ENCODE measurements around the gene SLC38A1.

SLC38A1 gene

DNA sequence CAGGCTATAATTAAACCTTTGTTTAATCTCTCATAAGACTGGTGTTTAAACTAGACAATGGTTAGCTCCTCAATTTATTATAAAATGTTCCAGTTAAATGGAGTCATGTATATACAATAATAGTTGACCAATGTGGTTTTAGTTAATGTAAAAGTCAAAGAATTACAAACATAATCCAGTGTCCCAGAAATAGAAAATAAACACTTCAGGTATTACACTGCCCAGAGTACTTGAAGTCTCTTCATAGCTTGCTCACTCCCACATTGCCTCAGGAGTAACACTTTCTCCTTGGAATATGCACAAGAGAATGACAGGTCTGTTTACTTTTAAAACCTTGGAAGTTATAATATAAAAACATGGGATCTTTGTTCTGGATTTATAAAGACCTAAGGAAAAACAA, 60.5 kb downstream of the SLC38A1 start:
- H3K36me3 ChIP-seq (ENCODE audit: insufficient read depth, low read length), result peaks cover 80% of the 10 kb centered on the region
- H3F3A ChIP-seq (ENCODE audit: insufficient read depth, low read length), result no peaks in the 10 kb centered on the region
- H3K4me3 ChIP-seq (ENCODE audit: low read depth, low read length, poor library complexity, severe bottlenecking), result no peak overlapping the region
- peaks cover 71% of the 10 kb centered on the region for H3K4me1 ChIP-seq (ENCODE audit: insufficient read depth, low read length, severe bottlenecking)
- H3K9ac ChIP-seq (ENCODE audit: low read length), result peak overlapping the region; percentile 55
- H3K4me2 ChIP-seq (ENCODE audit: low read length), result peak overlapping the region; percentile 45
- H3K9me3 ChIP-seq (ENCODE audit: low read length), result no peaks in the 10 kb centered on the region
- peaks cover 4% of the 10 kb centered on the region; the same call in 1 of the 2 replicates for H3K79me2 ChIP-seq (ENCODE audit: insufficient read depth, low read length)
- no peaks in the 10 kb centered on the region for H3K27me3 ChIP-seq (ENCODE audit: insufficient read depth, low read length)
- no peak for TF ChIP-seq EZH2 (IDR thresholded peaks at IDR 0.05; ENCODE audit: borderline replicate concordance, low read length)
- TF ChIP-seq, protein P1, sequence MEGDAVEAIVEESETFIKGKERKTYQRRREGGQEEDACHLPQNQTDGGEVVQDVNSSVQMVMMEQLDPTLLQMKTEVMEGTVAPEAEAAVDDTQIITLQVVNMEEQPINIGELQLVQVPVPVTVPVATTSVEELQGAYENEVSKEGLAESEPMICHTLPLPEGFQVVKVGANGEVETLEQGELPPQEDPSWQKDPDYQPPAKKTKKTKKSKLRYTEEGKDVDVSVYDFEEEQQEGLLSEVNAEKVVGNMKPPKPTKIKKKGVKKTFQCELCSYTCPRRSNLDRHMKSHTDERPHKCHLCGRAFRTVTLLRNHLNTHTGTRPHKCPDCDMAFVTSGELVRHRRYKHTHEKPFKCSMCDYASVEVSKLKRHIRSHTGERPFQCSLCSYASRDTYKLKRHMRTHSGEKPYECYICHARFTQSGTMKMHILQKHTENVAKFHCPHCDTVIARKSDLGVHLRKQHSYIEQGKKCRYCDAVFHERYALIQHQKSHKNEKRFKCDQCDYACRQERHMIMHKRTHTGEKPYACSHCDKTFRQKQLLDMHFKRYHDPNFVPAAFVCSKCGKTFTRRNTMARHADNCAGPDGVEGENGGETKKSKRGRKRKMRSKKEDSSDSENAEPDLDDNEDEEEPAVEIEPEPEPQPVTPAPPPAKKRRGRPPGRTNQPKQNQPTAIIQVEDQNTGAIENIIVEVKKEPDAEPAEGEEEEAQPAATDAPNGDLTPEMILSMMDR (IDR thresholded peaks at IDR 0.05; ENCODE audit: low read length), result no peak
- no peaks in the 10 kb centered on the region for H3K9me2 ChIP-seq (ENCODE audit: low read depth, low read length)
- H4K20me1 ChIP-seq (ENCODE audit: insufficient read depth, low read length), result no peaks in the 10 kb centered on the region
- peak overlapping the region; percentile 90 for H3K27ac ChIP-seq (ENCODE audit: low read depth, low read length, poor library complexity, severe bottlenecking)
- H2AFZ ChIP-seq (ENCODE audit: low read length), result no peak overlapping the region

DNA sequence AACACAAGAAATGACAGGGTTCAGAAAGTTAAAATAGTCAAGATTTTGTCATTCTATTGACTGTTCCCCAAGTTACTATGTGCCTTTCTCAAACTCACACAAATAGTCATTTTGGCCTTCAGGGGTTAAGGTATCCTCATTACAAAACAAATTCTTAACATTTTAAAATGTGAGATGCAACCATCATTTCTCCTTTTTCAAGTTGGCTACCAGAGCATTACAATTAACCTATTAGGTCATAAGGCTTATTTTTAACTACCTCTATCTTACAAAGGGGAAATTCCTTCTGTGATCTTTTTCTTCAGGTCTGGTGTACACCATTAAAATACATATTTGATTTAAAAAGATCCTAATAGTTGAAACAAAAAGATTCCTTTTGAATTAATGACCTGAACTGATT, 61.2 kb downstream of the SLC38A1 start:
- H2AFZ ChIP-seq (ENCODE audit: low read length), result no peak overlapping the region
- H3K9me3 ChIP-seq (ENCODE audit: low read length), result no peaks in the 10 kb centered on the region
- no peaks in the 10 kb centered on the region for H3F3A ChIP-seq (ENCODE audit: insufficient read depth, low read length)
- H3K4me3 ChIP-seq (ENCODE audit: low read depth, low read length, poor library complexity, severe bottlenecking), result peak overlapping the region; percentile 12
- peaks cover 4% of the 10 kb centered on the region; the same call in 1 of the 2 replicates for H3K79me2 ChIP-seq (ENCODE audit: insufficient read depth, low read length)
- H4K20me1 ChIP-seq (ENCODE audit: insufficient read depth, low read length), result no peaks in the 10 kb centered on the region
- peak overlapping the region; percentile 45 for H3K4me2 ChIP-seq (ENCODE audit: low read length)
- H3K9me2 ChIP-seq (ENCODE audit: low read depth, low read length), result no peaks in the 10 kb centered on the region
- no peaks in the 10 kb centered on the region for H3K27me3 ChIP-seq (ENCODE audit: insufficient read depth, low read length)
- TF ChIP-seq, protein P1 (IDR thresholded peaks at IDR 0.05; ENCODE audit: low read length), result no peak
- no peak for TF ChIP-seq EZH2 (IDR thresholded peaks at IDR 0.05; ENCODE audit: borderline replicate concordance, low read length)
- H3K36me3 ChIP-seq (ENCODE audit: insufficient read depth, low read length), result peaks cover 80% of the 10 kb centered on the region
- H3K4me1 ChIP-seq (ENCODE audit: insufficient read depth, low read length, severe bottlenecking), result peaks cover 64% of the 10 kb centered on the region
- H3K9ac ChIP-seq (ENCODE audit: low read length), result peak overlapping the region; percentile 55
- peak overlapping the region; percentile 90 for H3K27ac ChIP-seq (ENCODE audit: low read depth, low read length, poor library complexity, severe bottlenecking)

DNA sequence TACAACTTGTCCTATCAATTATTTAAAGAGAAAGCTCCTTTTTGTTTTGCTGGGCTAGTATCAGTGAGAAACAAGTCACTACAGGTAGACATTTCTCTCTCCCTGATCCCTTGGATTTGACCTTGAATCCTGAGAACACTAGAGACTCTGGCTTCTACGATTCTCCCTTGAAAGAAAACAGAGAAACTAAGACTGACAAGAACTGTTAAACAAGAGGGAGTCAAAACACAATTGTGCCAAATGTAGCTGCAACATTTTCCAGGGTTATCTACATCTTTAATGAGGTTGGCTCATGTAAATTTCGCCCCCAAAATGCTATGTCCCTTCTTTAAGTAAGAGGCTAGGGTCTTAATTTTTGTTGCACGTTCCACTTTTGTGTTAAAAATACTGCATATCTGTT, 62.4 kb downstream of the SLC38A1 start:
- peaks cover 52% of the 10 kb centered on the region for H3K4me1 ChIP-seq (ENCODE audit: insufficient read depth, low read length, severe bottlenecking)
- peak overlapping the region; percentile 90 for H3K27ac ChIP-seq (ENCODE audit: low read depth, low read length, poor library complexity, severe bottlenecking)
- no peaks in the 10 kb centered on the region for H3F3A ChIP-seq (ENCODE audit: insufficient read depth, low read length)
- no peaks in the 10 kb centered on the region for H3K9me2 ChIP-seq (ENCODE audit: low read depth, low read length)
- no peaks in the 10 kb centered on the region for H3K9me3 ChIP-seq (ENCODE audit: low read length)
- H4K20me1 ChIP-seq (ENCODE audit: insufficient read depth, low read length), result no peaks in the 10 kb centered on the region
- TF ChIP-seq, protein P1 (IDR thresholded peaks at IDR 0.05; ENCODE audit: low read length), result no peak
- peaks cover 4% of the 10 kb centered on the region; the same call in 1 of the 2 replicates for H3K79me2 ChIP-seq (ENCODE audit: insufficient read depth, low read length)
- no peaks in the 10 kb centered on the region for H3K27me3 ChIP-seq (ENCODE audit: insufficient read depth, low read length)
- H3K4me3 ChIP-seq (ENCODE audit: low read depth, low read length, poor library complexity, severe bottlenecking), result no peak overlapping the region
- H3K4me2 ChIP-seq (ENCODE audit: low read length), result peak overlapping the region; percentile 45; the same call in 1 of the 2 replicates
- no peak overlapping the region for H2AFZ ChIP-seq (ENCODE audit: low read length)
- H3K9ac ChIP-seq (ENCODE audit: low read length), result peak overlapping the region; percentile 17; the same call in 1 of the 2 replicates
- H3K36me3 ChIP-seq (ENCODE audit: insufficient read depth, low read length), result peaks cover 80% of the 10 kb centered on the region
